Breast epithelium (tissue), 4 donors: Measurements from ENCODE around the gene EFNB2. TPM values are rescaled to one million over a fixed set of nuclear protein-coding genes. Genes with fewer than 3 reads are reported as not detected.

Experiments used
- DNase-seq, 2 donors: peaks; one replicate each; pipeline ENCODE4 v3.0.0-alpha.2; 2019; ENCODE audit warnings: low spot score in 2 of 2
- H3K27ac ChIP-seq, 2 donors: fragments of 200-600 bp; sonication (generic) in 1 of 2; one replicate each; pipeline ENCODE4 v1.5.1; 2016 to 2019; ENCODE audit warnings: mild to moderate bottlenecking in 1 of 2
- H3K27me3 ChIP-seq, 2 donors: fragments of 200-600 bp; sonication (generic) in 1 of 2; one replicate each; pipeline versions ENCODE4 v1.5.1 to v1.6.0; 2017 to 2019; ENCODE audit warnings: control low read depth in 1 of 2, mild to moderate bottlenecking in 1 of 2
- H3K36me3 ChIP-seq: fragments of 200-600 bp; one replicate; pipeline ENCODE4 v1.5.1; 2019
- H3K4me1 ChIP-seq, 2 donors: fragments of 200-600 bp; sonication (generic); one replicate each; pipeline ENCODE4 v1.5.1; 2016 to 2019; ENCODE audit warnings: control low read depth in 1 of 2
- H3K4me3 ChIP-seq, 3 donors: fragments of 200-600 bp; sonication (generic); 1 replicate in 2 of 3; 2 replicates in 1 of 3; pipeline ENCODE4 v1.5.1; 2016 to 2019; ENCODE audit warnings: mild to moderate bottlenecking in 3 of 3, moderate library complexity in 2 of 3
- H3K9me3 ChIP-seq, 2 donors: fragments of 200-600 bp; sonication (generic) in 1 of 2; one replicate each; pipeline ENCODE4 v1.5.1; 2016 to 2019; ENCODE audit warnings: control low read depth in 1 of 2
- POLR2A ChIP-seq: fragments of 450-650 bp; IDR thresholded peaks from one replicate; pipeline ENCODE4 v1.6.1; 2016; ENCODE audit warnings: antibody characterized with exemption, mild to moderate bottlenecking, moderate library complexity
- POLR2AphosphoS5 ChIP-seq, 3 donors: sonication (generic); formaldehyde crosslinking; IDR thresholded peaks; one replicate each; pipeline ENCODE4 v1.6.1; 2017; ENCODE audit warnings: antibody characterized with exemption in 3 of 3
- intact Hi-C: fragments of 100-400 bp; cut with DNase I; formaldehyde crosslinking; loops from one replicate; pipeline ENCODE4 v1.15.1; 2023; ENCODE audit warnings: low total_unique reads
- total RNA-seq, 3 donors: library from RNA; depleted of rRNA; stranded (reverse); fragments of >200 nt; gene quantifications; one replicate each; pipeline ENCODE4 v1.1.0, GENCODE V29; 2016
- TF ChIP-seq, protein P1 (sequence below), 3 donors: fragments of 450-650 bp; IDR thresholded peaks; one replicate each; pipeline ENCODE4 v1.5.1; 2016 to 2017; ENCODE audit warnings: antibody characterized with exemption in 3 of 3, mild to moderate bottlenecking in 3 of 3, moderate library complexity in 3 of 3

Gene EFNB2
- total RNA-seq, 3 donors from 2014 or later, result 9.4 to 15.7 (median 15.2) TPM

- intact Hi-C loops, result no loop called here
- DNase-seq, result no peak
- Histone ChIP-seq H3K27me3 (no peaks in the 10 kb centered on the region), H3K4me3 (no peak overlapping the region), H3K4me1 (no peaks in the 10 kb centered on the region), H3K9me3 (no peaks in the 10 kb centered on the region), H3K27ac (no peak overlapping the region), H3K36me3 (no peaks in the 10 kb centered on the region)
- TF ChIP-seq POLR2AphosphoS5 (IDR thresholded peaks at IDR 0.05) (no peak), POLR2A (no peak)
- TF ChIP-seq, protein P1, sequence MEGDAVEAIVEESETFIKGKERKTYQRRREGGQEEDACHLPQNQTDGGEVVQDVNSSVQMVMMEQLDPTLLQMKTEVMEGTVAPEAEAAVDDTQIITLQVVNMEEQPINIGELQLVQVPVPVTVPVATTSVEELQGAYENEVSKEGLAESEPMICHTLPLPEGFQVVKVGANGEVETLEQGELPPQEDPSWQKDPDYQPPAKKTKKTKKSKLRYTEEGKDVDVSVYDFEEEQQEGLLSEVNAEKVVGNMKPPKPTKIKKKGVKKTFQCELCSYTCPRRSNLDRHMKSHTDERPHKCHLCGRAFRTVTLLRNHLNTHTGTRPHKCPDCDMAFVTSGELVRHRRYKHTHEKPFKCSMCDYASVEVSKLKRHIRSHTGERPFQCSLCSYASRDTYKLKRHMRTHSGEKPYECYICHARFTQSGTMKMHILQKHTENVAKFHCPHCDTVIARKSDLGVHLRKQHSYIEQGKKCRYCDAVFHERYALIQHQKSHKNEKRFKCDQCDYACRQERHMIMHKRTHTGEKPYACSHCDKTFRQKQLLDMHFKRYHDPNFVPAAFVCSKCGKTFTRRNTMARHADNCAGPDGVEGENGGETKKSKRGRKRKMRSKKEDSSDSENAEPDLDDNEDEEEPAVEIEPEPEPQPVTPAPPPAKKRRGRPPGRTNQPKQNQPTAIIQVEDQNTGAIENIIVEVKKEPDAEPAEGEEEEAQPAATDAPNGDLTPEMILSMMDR (IDR thresholded peaks at IDR 0.05), result no peak
These were observed 47.4 kb downstream of the EFNB2 start for GRCh38 chr13:106488076-106488475.

DNA sequence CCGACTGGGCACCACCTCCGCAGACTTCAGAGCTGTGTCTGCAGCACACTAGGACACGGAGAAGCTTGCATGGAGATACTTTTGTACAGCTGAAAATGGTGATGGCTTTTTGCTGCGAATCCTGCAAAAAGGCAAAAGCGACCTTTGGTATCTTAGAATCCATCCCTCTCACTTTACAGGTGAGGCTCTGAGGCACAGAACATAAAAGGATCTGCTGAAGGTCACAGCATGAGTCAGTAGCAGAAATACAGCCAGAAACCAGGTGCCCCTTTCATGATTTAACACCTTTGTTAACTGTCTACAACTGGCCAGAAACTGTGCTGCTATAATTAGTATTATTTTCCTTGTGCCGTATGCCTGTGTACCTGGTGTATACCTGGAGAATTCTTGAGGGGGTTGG, 48.3 kb downstream of the EFNB2 start:
- no peaks in the 10 kb centered on the region for H3K4me1 ChIP-seq
- H3K36me3 ChIP-seq, result no peaks in the 10 kb centered on the region
- intact Hi-C loops, result no loop called here
- no peak overlapping the region for H3K4me3 ChIP-seq
- no peak for DNase-seq
- no peak overlapping the region for H3K27ac ChIP-seq
- no peaks in the 10 kb centered on the region for H3K27me3 ChIP-seq
- H3K9me3 ChIP-seq, result no peaks in the 10 kb centered on the region
- TF ChIP-seq POLR2AphosphoS5 (IDR thresholded peaks at IDR 0.05) (no peak), POLR2A (no peak)
- TF ChIP-seq, protein P1 (IDR thresholded peaks at IDR 0.05), result no peak

- H3K27me3 ChIP-seq, result no peaks in the 10 kb centered on the region
- no peak overlapping the region for H3K4me3 ChIP-seq
- no peaks in the 10 kb centered on the region for H3K36me3 ChIP-seq
- DNase-seq, result no peak
- TF ChIP-seq, protein P1 (IDR thresholded peaks at IDR 0.05), result no peak
- TF ChIP-seq POLR2AphosphoS5 (IDR thresholded peaks at IDR 0.05) (no peak), POLR2A (no peak)
- no peaks in the 10 kb centered on the region for H3K9me3 ChIP-seq
- intact Hi-C loops, result no loop called here
- no peaks in the 10 kb centered on the region for H3K4me1 ChIP-seq
- no peak overlapping the region for H3K27ac ChIP-seq
These were observed 49.2 kb downstream of the EFNB2 start for GRCh38 chr13:106486287-106486686.

- TF ChIP-seq, protein P1 (IDR thresholded peaks at IDR 0.05), result no peak
- TF ChIP-seq POLR2A (no peak), POLR2AphosphoS5 (IDR thresholded peaks at IDR 0.05) (no peak)
- H3K4me1 ChIP-seq, result no peaks in the 10 kb centered on the region
- intact Hi-C loops, result no loop called here
These were observed 50.8 kb downstream of the EFNB2 start for GRCh38 chr13:106484537-106485193.

DNA sequence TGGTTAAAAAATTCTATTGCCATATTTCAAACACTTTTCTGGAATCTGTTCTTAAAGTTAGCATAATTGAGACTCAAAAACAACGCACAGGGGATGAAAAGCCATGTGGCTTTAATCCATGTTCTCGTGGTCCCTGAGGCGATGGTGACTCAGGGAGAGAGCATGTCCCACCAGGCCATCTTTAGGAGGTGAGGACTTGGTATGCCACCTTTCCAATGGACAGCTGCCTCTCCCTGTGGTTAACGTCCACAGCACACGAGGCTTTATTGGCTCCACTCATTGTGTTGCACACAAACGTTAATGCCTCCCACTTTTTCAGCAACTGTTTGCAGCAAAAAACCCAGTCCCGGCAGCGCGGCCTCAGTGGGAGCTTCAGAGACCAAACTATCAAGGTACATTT, 51.4 kb downstream of the EFNB2 start:
- TF ChIP-seq, protein P1 (IDR thresholded peaks at IDR 0.05), result no peak
- TF ChIP-seq POLR2A (no peak), POLR2AphosphoS5 (IDR thresholded peaks at IDR 0.05) (no peak)
- Histone ChIP-seq H3K9me3 (no peaks in the 10 kb centered on the region), H3K27ac (no peak overlapping the region), H3K4me1 (no peaks in the 10 kb centered on the region), H3K36me3 (no peaks in the 10 kb centered on the region), H3K4me3 (peak overlapping the region in 1 of 3 donors; percentile 20), H3K27me3 (no peaks in the 10 kb centered on the region)
- intact Hi-C loops, result no loop called here
- DNase-seq, result no peak

More at GRCh38 chr13:106484537-106485193, 50.8 kb downstream of the EFNB2 start:
- H3K4me3 ChIP-seq, result peak overlapping the region in 2 of 3 donors; percentile 20 to 22
- no peaks in the 10 kb centered on the region for H3K9me3 ChIP-seq
- no peak for DNase-seq
- no peak overlapping the region for H3K27ac ChIP-seq
- H3K27me3 ChIP-seq, result no peaks in the 10 kb centered on the region
- no peaks in the 10 kb centered on the region for H3K36me3 ChIP-seq
